ENCODE measurements around the gene ATP5ME.

DNA sequence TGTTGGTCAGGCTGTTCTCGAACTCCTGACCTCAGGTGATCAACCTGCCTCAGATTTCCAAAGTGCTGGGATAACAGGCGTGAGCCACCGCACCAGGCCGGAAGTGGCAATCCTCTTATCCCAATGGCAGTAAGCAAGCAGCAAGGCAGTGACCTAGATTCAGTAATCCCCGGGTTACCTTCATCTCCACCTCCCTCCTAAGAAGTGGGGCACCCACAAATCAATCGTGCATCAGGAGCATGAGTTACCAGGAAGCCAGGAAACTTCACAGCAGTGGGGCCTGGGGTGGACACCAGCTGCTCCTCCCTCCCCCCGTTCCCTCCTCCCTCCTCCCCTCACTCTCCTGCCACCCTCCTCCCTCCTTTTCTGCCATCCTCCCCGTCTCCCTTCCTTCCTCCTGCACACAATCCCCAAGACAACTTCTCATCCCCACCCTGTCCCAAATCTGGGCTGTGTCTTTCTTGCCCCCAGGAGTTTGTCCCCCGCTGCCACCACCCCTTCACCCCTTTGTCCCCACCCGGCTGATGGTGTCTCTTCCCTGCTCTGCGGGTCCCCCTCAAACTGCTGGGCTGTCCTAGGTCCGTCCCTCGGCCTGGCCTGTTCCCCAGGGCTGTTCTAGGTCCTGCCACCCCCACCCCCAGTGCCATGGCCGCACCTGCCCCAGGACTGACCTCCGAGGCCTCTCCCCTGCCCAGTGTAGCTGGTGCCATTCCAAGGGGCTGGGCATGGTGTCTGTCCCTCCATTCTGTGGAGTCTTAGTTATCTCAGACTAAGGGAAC is 46.5 kb downstream of the ATP5ME start:
- TF ChIP-seq, protein P1, sequence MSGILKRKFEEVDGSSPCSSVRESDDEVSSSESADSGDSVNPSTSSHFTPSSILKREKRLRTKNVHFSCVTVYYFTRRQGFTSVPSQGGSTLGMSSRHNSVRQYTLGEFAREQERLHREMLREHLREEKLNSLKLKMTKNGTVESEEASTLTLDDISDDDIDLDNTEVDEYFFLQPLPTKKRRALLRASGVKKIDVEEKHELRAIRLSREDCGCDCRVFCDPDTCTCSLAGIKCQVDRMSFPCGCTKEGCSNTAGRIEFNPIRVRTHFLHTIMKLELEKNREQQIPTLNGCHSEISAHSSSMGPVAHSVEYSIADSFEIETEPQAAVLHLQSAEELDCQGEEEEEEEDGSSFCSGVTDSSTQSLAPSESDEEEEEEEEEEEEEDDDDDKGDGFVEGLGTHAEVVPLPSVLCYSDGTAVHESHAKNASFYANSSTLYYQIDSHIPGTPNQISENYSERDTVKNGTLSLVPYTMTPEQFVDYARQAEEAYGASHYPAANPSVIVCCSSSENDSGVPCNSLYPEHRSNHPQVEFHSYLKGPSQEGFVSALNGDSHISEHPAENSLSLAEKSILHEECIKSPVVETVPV (CRISPR knock-in tag; IDR thresholded peaks at IDR 0.05), result no peak
- TF ChIP-seq ZFP30 (CRISPR knock-in tag; IDR thresholded peaks at IDR 0.05) (no peak), CSDC2 (CRISPR knock-in tag; IDR thresholded peaks at IDR 0.05) (no peak), ZNF70 (CRISPR knock-in tag; IDR thresholded peaks at IDR 0.05) (no peak), TCF4 (CRISPR knock-in tag; IDR thresholded peaks at IDR 0.05; ENCODE audit: borderline replicate concordance) (no peak), ZNF8 (CRISPR knock-in tag; IDR thresholded peaks at IDR 0.05) (no peak), SNAI2 (CRISPR knock-in tag; IDR thresholded peaks at IDR 0.05) (no peak), ZFP3 (CRISPR knock-in tag; IDR thresholded peaks at IDR 0.05) (no peak), ESRRG (CRISPR knock-in tag; IDR thresholded peaks at IDR 0.05) (no peak)
- TF ChIP-seq, protein P2, sequence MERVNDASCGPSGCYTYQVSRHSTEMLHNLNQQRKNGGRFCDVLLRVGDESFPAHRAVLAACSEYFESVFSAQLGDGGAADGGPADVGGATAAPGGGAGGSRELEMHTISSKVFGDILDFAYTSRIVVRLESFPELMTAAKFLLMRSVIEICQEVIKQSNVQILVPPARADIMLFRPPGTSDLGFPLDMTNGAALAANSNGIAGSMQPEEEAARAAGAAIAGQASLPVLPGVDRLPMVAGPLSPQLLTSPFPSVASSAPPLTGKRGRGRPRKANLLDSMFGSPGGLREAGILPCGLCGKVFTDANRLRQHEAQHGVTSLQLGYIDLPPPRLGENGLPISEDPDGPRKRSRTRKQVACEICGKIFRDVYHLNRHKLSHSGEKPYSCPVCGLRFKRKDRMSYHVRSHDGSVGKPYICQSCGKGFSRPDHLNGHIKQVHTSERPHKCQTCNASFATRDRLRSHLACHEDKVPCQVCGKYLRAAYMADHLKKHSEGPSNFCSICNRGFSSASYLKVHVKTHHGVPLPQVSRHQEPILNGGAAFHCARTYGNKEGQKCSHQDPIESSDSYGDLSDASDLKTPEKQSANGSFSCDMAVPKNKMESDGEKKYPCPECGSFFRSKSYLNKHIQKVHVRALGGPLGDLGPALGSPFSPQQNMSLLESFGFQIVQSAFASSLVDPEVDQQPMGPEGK (CRISPR knock-in tag; IDR thresholded peaks at IDR 0.05; ENCODE audit: borderline replicate concordance), result no peak
- TF ChIP-seq, protein P3, sequence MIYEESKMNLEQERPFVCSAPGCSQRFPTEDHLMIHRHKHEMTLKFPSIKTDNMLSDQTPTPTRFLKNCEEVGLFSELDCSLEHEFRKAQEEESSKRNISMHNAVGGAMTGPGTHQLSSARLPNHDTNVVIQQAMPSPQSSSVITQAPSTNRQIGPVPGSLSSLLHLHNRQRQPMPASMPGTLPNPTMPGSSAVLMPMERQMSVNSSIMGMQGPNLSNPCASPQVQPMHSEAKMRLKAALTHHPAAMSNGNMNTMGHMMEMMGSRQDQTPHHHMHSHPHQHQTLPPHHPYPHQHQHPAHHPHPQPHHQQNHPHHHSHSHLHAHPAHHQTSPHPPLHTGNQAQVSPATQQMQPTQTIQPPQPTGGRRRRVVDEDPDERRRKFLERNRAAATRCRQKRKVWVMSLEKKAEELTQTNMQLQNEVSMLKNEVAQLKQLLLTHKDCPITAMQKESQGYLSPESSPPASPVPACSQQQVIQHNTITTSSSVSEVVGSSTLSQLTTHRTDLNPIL (CRISPR knock-in tag; IDR thresholded peaks at IDR 0.05; ENCODE audit: low read depth), result no peak

All from SK-N-SH treated with all-trans-retinoic acid at 6 μM for 48 hours (cell line).